DND-41 (cell line): ENCODE data around the gene PIGU.

Experiments
- ATAC-seq: fragments of 200-7000 bp; cut with Tn5 transposase; 3 replicates; pipeline ENCODE4 v1.9.1; 2021; ENCODE audit warnings: low read depth; ENCODE audit not compliant: insufficient read depth
- DNase-seq: peaks from one replicate; pipeline ENCODE4 v3.0.0-alpha.2; 2020
- H2AFZ ChIP-seq: 2 replicates; pipeline ENCODE4 v1.6.0; 2012; ENCODE audit warnings: low read depth, low read length
- H3K27ac ChIP-seq: 2 replicates; pipeline ENCODE4 v1.5.1; 2012; ENCODE audit warnings: low read length, inconsistent platforms
- H3K27me3 ChIP-seq: fragments of 200-600 bp; sonication (generic); 2 replicates; pipeline ENCODE4 v1.6.0; 2012; ENCODE audit warnings: low read length, mild to moderate bottlenecking, inconsistent platforms; ENCODE audit not compliant: insufficient read depth, poor library complexity
- H3K36me3 ChIP-seq: 2 replicates; pipeline ENCODE4 v1.5.1; 2012; ENCODE audit warnings: low read length, inconsistent platforms; ENCODE audit not compliant: insufficient read depth
- H3K4me1 ChIP-seq: 2 replicates; pipeline ENCODE4 v1.5.1; 2012; ENCODE audit warnings: mild to moderate bottlenecking, low read length; ENCODE audit not compliant: insufficient read depth
- H3K4me2 ChIP-seq: 2 replicates; pipeline ENCODE4 v1.6.0; 2012; ENCODE audit warnings: mild to moderate bottlenecking, moderate library complexity, low read length, inconsistent platforms; ENCODE audit not compliant: insufficient read depth
- H3K4me3 ChIP-seq, 2 experiments: fragments of 200-600 bp in 1 of 2; shearing (Covaris generic) in 1 of 2; 2 replicates each; pipeline ENCODE4 v1.5.1; 2012 to 2016; ENCODE audit warnings: inconsistent platforms in 2 of 2, low read length in 2 of 2, mild to moderate bottlenecking in 2 of 2, low read depth in 1 of 2, moderate library complexity in 1 of 2
- H3K79me2 ChIP-seq: 2 replicates; pipeline ENCODE4 v1.6.0; 2012; ENCODE audit warnings: low read length, inconsistent platforms; ENCODE audit not compliant: insufficient read depth
- H3K9ac ChIP-seq: 2 replicates; pipeline ENCODE4 v1.6.0; 2012; ENCODE audit warnings: low read depth, mild to moderate bottlenecking, inconsistent platforms, low read length, moderate library complexity
- H3K9me3 ChIP-seq: 2 replicates; pipeline ENCODE4 v1.5.1; 2012; ENCODE audit warnings: low read length, moderate library complexity, mild to moderate bottlenecking, inconsistent platforms; ENCODE audit not compliant: insufficient read depth, severe bottlenecking
- H4K20me1 ChIP-seq: 2 replicates; pipeline ENCODE4 v1.6.0; 2012; ENCODE audit warnings: low read length; ENCODE audit not compliant: insufficient read depth
- CTCF ChIP-seq: IDR thresholded peaks from 2 replicates; pipeline ENCODE4 v1.5.1; 2012; ENCODE audit warnings: borderline replicate concordance, low read length, moderate library complexity, mild to moderate bottlenecking; ENCODE audit not compliant: poor library complexity, severe bottlenecking; ENCODE audit errors: extremely low read depth
- EZH2 ChIP-seq: IDR thresholded peaks from 3 replicates; pipeline ENCODE4 v1.6.1; 2012; ENCODE audit warnings: borderline replicate concordance, low read depth, mild to moderate bottlenecking, moderate library complexity, low read length, inconsistent platforms; ENCODE audit not compliant: severe bottlenecking

The PIGU gene

GRCh38 chr20:34562641-34563040 lies 114.3 kb downstream of the PIGU start:
- H3K9me3 ChIP-seq = no peaks in the 10 kb centered on the region
- no peak overlapping the region for H3K4me3 ChIP-seq
- H2AFZ ChIP-seq = no peak overlapping the region
- H3K27me3 ChIP-seq = no peaks in the 10 kb centered on the region
- H3K79me2 ChIP-seq = no peaks in the 10 kb centered on the region
- no peak overlapping the region for H3K9ac ChIP-seq
- no peak overlapping the region for H3K27ac ChIP-seq
- peak; percentile 51 for TF ChIP-seq CTCF
- no peak for TF ChIP-seq EZH2
- ATAC-seq = peak; percentile 58; the same call in 1 of the 3 replicates
- H3K4me1 ChIP-seq = no peaks in the 10 kb centered on the region
- no peak overlapping the region for H3K4me2 ChIP-seq
- H3K36me3 ChIP-seq = peaks cover 62% of the 10 kb centered on the region
- DNase-seq = peak; percentile 18
- peaks cover 4% of the 10 kb centered on the region; the same call in 1 of the 2 replicates for H4K20me1 ChIP-seq

- Histone ChIP-seq H3K27ac (no peak overlapping the region), H3K9ac (no peak overlapping the region), H4K20me1 (peaks cover 4% of the 10 kb centered on the region; the same call in 1 of the 2 replicates), H3K4me2 (no peak overlapping the region), H3K36me3 (peaks cover 53% of the 10 kb centered on the region), H3K79me2 (no peaks in the 10 kb centered on the region), H3K4me1 (no peaks in the 10 kb centered on the region), H2AFZ (no peak overlapping the region), H3K27me3 (no peaks in the 10 kb centered on the region), H3K9me3 (no peaks in the 10 kb centered on the region), H3K4me3 (no peak overlapping the region)
- no peak for ATAC-seq
- DNase-seq = no peak
- TF ChIP-seq CTCF (no peak), EZH2 (no peak)
Measured at GRCh38 chr20:34561661-34562060, 115.2 kb downstream of the PIGU start.

- Histone ChIP-seq H4K20me1 (peaks cover 1% of the 10 kb centered on the region; the same call in 1 of the 2 replicates), H3K4me2 (no peak overlapping the region), H2AFZ (no peak overlapping the region), H3K36me3 (peaks cover 43% of the 10 kb centered on the region), H3K79me2 (no peaks in the 10 kb centered on the region), H3K27me3 (no peaks in the 10 kb centered on the region), H3K4me1 (no peaks in the 10 kb centered on the region), H3K9me3 (no peaks in the 10 kb centered on the region), H3K27ac (no peak overlapping the region), H3K9ac (no peak overlapping the region), H3K4me3 (no peak overlapping the region)
- ATAC-seq = no peak
- no peak for DNase-seq
- no peak for TF ChIP-seq CTCF
- no peak for TF ChIP-seq EZH2
Measured at GRCh38 chr20:34560614-34561013, 116.3 kb downstream of the PIGU start.

- H3K4me2 ChIP-seq = no peak overlapping the region
- ATAC-seq (no peak), DNase-seq (no peak)
- H3K9me3 ChIP-seq = no peaks in the 10 kb centered on the region
- H2AFZ ChIP-seq = no peak overlapping the region
- H3K27me3 ChIP-seq = no peaks in the 10 kb centered on the region
- H3K36me3 ChIP-seq = peaks cover 40% of the 10 kb centered on the region
- no peaks in the 10 kb centered on the region for H3K4me1 ChIP-seq
- no peaks in the 10 kb centered on the region for H4K20me1 ChIP-seq
- no peak overlapping the region for H3K9ac ChIP-seq
- TF ChIP-seq CTCF = no peak
- no peak for TF ChIP-seq EZH2
- H3K4me3 ChIP-seq = no peak overlapping the region
- H3K79me2 ChIP-seq = no peaks in the 10 kb centered on the region
- H3K27ac ChIP-seq = no peak overlapping the region
Measured at GRCh38 chr20:34560141-34560523, 116.8 kb downstream of the PIGU start.
